ENCODE results near the gene MRPL49.

Gene MRPL49

DNA sequence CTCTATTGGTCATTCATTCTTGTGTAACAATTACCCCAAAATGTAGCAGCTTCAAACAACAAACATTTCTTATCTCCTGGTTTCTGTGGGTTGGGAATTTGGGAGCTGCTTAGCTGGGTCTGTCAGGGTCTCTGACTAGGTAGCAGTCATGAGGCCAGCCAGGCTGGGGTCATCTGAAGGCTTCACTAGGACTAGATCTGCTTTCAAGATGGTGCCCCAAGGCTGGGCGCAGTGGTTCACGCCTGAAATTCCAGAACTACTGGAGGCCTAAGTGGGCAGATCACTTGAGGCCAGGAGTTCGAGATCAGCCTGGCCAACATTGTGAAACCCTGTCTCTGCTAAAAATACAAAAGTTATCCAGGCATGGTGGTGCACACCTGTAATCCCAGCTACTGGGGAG is 34.8 kb downstream of the MRPL49 start:
- DNase-seq (ENCODE audit: extremely low spot score) = no peak
- ChIA-PET POLR2A (no interaction called here), CTCF (no interaction called here)
- no peak for TF ChIP-seq FOXM1 (IDR thresholded peaks at IDR 0.05; ENCODE audit: borderline replicate concordance)
- no peak for TF ChIP-seq LEF1 (IDR thresholded peaks at IDR 0.05; ENCODE audit: borderline replicate concordance)
- TF ChIP-seq TARDBP (IDR thresholded peaks at IDR 0.05) = no peak
- no peak for TF ChIP-seq NFRKB (IDR thresholded peaks at IDR 0.05)
- no peak for TF ChIP-seq CTBP1 (IDR thresholded peaks at IDR 0.05; ENCODE audit: borderline replicate concordance)
- no peak for TF ChIP-seq FOXK2 (IDR thresholded peaks at IDR 0.05)
- TF ChIP-seq SP1 (IDR thresholded peaks at IDR 0.05) = no peak
- no peak for TF ChIP-seq ARNT (IDR thresholded peaks at IDR 0.05)
- TF ChIP-seq PKNOX1 (IDR thresholded peaks at IDR 0.05) = no peak
- TF ChIP-seq ZNF384 (IDR thresholded peaks at IDR 0.05) = no peak
- no peak for TF ChIP-seq HDGF (IDR thresholded peaks at IDR 0.05; ENCODE audit: borderline replicate concordance)
- TF ChIP-seq BHLHE40 (IDR thresholded peaks at IDR 0.05; ENCODE audit: borderline replicate concordance) = no peak
- TF ChIP-seq FOXA1 (IDR thresholded peaks at IDR 0.05) = no peak

DNA sequence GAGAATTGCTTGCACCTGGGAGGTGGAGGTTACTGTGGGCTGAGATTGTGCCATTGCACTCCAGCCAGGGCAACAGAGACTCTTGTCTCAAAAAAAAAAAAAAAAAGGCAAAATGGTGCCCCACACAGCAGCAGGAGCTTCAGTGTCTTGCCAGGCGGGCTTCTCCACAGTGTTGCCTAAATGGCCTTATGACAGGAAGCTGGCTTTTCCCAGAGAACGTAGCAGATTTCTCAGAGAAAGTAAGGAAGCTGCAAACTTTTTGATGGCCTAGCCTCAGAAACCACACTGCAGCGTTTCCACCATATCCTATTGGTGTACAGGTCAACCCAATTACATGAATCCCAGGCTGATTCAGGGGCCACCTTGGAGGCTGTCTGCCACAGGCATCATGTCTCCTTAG is 35.2 kb downstream of the MRPL49 start:
- TF ChIP-seq LEF1 (IDR thresholded peaks at IDR 0.05; ENCODE audit: borderline replicate concordance) (no peak), PKNOX1 (IDR thresholded peaks at IDR 0.05) (no peak), FOXK2 (IDR thresholded peaks at IDR 0.05) (no peak), CTBP1 (IDR thresholded peaks at IDR 0.05; ENCODE audit: borderline replicate concordance) (no peak), FOXM1 (IDR thresholded peaks at IDR 0.05; ENCODE audit: borderline replicate concordance) (no peak)
- ChIA-PET CTCF (no interaction called here), POLR2A (no interaction called here)
- DNase-seq (ENCODE audit: extremely low spot score) = no peak

GRCh38 chr11:65159012-65159411 is 36.9 kb downstream of the MRPL49 start:
- TF ChIP-seq ZNF384 (IDR thresholded peaks at IDR 0.05) (no peak), L3MBTL2 (conservative IDR thresholded peaks at IDR 0.05) (no peak), SP1 (IDR thresholded peaks at IDR 0.05) (no peak), TARDBP (IDR thresholded peaks at IDR 0.05) (no peak), FOXK2 (IDR thresholded peaks at IDR 0.05) (no peak), LEF1 (IDR thresholded peaks at IDR 0.05; ENCODE audit: borderline replicate concordance) (no peak), HDGF (IDR thresholded peaks at IDR 0.05; ENCODE audit: borderline replicate concordance) (no peak), PKNOX1 (IDR thresholded peaks at IDR 0.05) (no peak), ARNT (IDR thresholded peaks at IDR 0.05) (no peak), NFRKB (IDR thresholded peaks at IDR 0.05) (no peak), BHLHE40 (IDR thresholded peaks at IDR 0.05; ENCODE audit: borderline replicate concordance) (no peak), FOXA1 (IDR thresholded peaks at IDR 0.05) (no peak), SUZ12 (IDR thresholded peaks at IDR 0.05) (no peak), FOXM1 (IDR thresholded peaks at IDR 0.05; ENCODE audit: borderline replicate concordance) (no peak), CTBP1 (IDR thresholded peaks at IDR 0.05; ENCODE audit: borderline replicate concordance) (no peak), ELF4 (IDR thresholded peaks at IDR 0.05) (no peak)
- CTCF ChIA-PET = no interaction called here
- POLR2A ChIA-PET = no interaction called here
- no peak for DNase-seq (ENCODE audit: extremely low spot score)

- no peak for TF ChIP-seq L3MBTL2 (conservative IDR thresholded peaks at IDR 0.05)
- no peak for TF ChIP-seq CTBP1 (IDR thresholded peaks at IDR 0.05; ENCODE audit: borderline replicate concordance)
- TF ChIP-seq LEF1 (IDR thresholded peaks at IDR 0.05; ENCODE audit: borderline replicate concordance) = no peak
- ChIA-PET CTCF (no interaction called here), POLR2A (interaction anchor here (0.9 kb wide), 1 partner anchor 9 kb away, joined by 3 read pairs; the partner anchor contains the start of gene SPDYC)
- DNase-seq (ENCODE audit: extremely low spot score) = no peak
Measured at GRCh38 chr11:65160643-65161042, 38.5 kb downstream of the MRPL49 start.

- ChIA-PET POLR2A (interaction anchor here (1.6 kb wide), 1 partner anchor 29 kb away, joined by 4 read pairs; no protein-coding TSS in a partner anchor), CTCF (no interaction called here)
- no peak for DNase-seq (ENCODE audit: extremely low spot score)
- no peak for TF ChIP-seq L3MBTL2 (conservative IDR thresholded peaks at IDR 0.05)
- no peak for TF ChIP-seq SP1 (IDR thresholded peaks at IDR 0.05)
- TF ChIP-seq LEF1 (IDR thresholded peaks at IDR 0.05; ENCODE audit: borderline replicate concordance) = no peak
- no peak for TF ChIP-seq HDGF (IDR thresholded peaks at IDR 0.05; ENCODE audit: borderline replicate concordance)
- no peak for TF ChIP-seq PKNOX1 (IDR thresholded peaks at IDR 0.05)
- no peak for TF ChIP-seq SUZ12 (IDR thresholded peaks at IDR 0.05)
- no peak for TF ChIP-seq CTBP1 (IDR thresholded peaks at IDR 0.05; ENCODE audit: borderline replicate concordance)
- TF ChIP-seq FOXA1 (IDR thresholded peaks at IDR 0.05) = no peak
- TF ChIP-seq FOXM1 (IDR thresholded peaks at IDR 0.05; ENCODE audit: borderline replicate concordance) = no peak
- TF ChIP-seq TARDBP (IDR thresholded peaks at IDR 0.05) = no peak
- no peak for TF ChIP-seq BHLHE40 (IDR thresholded peaks at IDR 0.05; ENCODE audit: borderline replicate concordance)
- TF ChIP-seq ARNT (IDR thresholded peaks at IDR 0.05) = no peak
- no peak for TF ChIP-seq FOXK2 (IDR thresholded peaks at IDR 0.05)
- TF ChIP-seq NFRKB (IDR thresholded peaks at IDR 0.05) = no peak
- TF ChIP-seq ZNF384 (IDR thresholded peaks at IDR 0.05) = no peak
- no peak for TF ChIP-seq ELF4 (IDR thresholded peaks at IDR 0.05)
Measured at GRCh38 chr11:65163684-65164083, 41.6 kb downstream of the MRPL49 start.
